GM19455 (cell line): Measurements from ENCODE around the gene GJA3.
"Not testable (repeated sequence)": the region's sequence is repeated elsewhere in the genome, so short reads cannot be mapped to it uniquely, and the experiment has no call there.

Experiments
- ATAC-seq: cut with Tn5 transposase; IDR thresholded peaks from one replicate; pipeline ENCODE4 v1.9.1; 2021; ENCODE audit not compliant: unreplicated experiment

Gene GJA3

GRCh38 chr13:20153290-20153689 is 7.6 kb downstream of the GJA3 start:
- ATAC-seq: not testable (repeated sequence)

GRCh38 chr13:20151612-20152011 is 9.2 kb downstream of the GJA3 start:
- ATAC-seq: no peak

- ATAC-seq: no peak
Observed at GRCh38 chr13:20151016-20151415, 9.8 kb downstream of the GJA3 start.

GRCh38 chr13:20150561-20150960 is 10.3 kb downstream of the GJA3 start:
- no peak for ATAC-seq

GRCh38 chr13:20149762-20150161 is 11.1 kb downstream of the GJA3 start:
- no peak for ATAC-seq

GRCh38 chr13:20148501-20149183 is 12.2 kb downstream of the GJA3 start:
- ATAC-seq: no peak

GRCh38 chr13:20146381-20146780 is 14.5 kb downstream of the GJA3 start:
- ATAC-seq: no peak

- ATAC-seq: no peak
Observed at GRCh38 chr13:20145521-20145920, 15.3 kb downstream of the GJA3 start.

GRCh38 chr13:20144141-20144850 is 16.6 kb downstream of the GJA3 start:
- no peak for ATAC-seq

GRCh38 chr13:20142927-20143480 is 17.8 kb downstream of the GJA3 start:
- ATAC-seq: no peak

GRCh38 chr13:20142023-20142926 is 18.6 kb downstream of the GJA3 start:
- ATAC-seq: no peak

GRCh38 chr13:20141238-20142022 is 19.4 kb downstream of the GJA3 start:
- ATAC-seq: no peak

- no peak for ATAC-seq
Observed at GRCh38 chr13:20140487-20140886, 20.4 kb downstream of the GJA3 start.

- no peak for ATAC-seq
Observed at GRCh38 chr13:20137875-20138274, 23.0 kb downstream of the GJA3 start.

- no peak for ATAC-seq
Observed at GRCh38 chr13:20136781-20137703, 23.8 kb downstream of the GJA3 start.

GRCh38 chr13:20134732-20135131 is 26.1 kb downstream of the GJA3 start:
- no peak for ATAC-seq

GRCh38 chr13:20132052-20132634 is 28.7 kb downstream of the GJA3 start:
- ATAC-seq: no peak

- no peak for ATAC-seq
Observed at GRCh38 chr13:20131057-20131832, 29.6 kb downstream of the GJA3 start.
